22Rv1 (cell line): Measurements from ENCODE around the gene ST3GAL3.

Source experiments
- CTCF ChIP-seq: fragments of 450-650 bp; IDR thresholded peaks from 2 replicates; pipeline ENCODE4 v1.5.1; 2017; ENCODE audit warnings: mild to moderate bottlenecking
- ZFX ChIP-seq: fragments of 450-650 bp; IDR thresholded peaks from 2 replicates; pipeline ENCODE4 v1.6.1; 2017; ENCODE audit warnings: antibody characterized with exemption, borderline replicate concordance

- TF ChIP-seq CTCF (no peak), ZFX (no peak)
Measured at GRCh38 chr1:43861988-43862735, 154.8 kb downstream of the ST3GAL3 start.
